ENCODE results near the gene C11orf87. TPM values are rescaled to one million over a fixed set of nuclear protein-coding genes. Genes with fewer than 3 reads are reported as not detected.

Gene C11orf87
- total RNA-seq: not detected in 2 replicates

DNA sequence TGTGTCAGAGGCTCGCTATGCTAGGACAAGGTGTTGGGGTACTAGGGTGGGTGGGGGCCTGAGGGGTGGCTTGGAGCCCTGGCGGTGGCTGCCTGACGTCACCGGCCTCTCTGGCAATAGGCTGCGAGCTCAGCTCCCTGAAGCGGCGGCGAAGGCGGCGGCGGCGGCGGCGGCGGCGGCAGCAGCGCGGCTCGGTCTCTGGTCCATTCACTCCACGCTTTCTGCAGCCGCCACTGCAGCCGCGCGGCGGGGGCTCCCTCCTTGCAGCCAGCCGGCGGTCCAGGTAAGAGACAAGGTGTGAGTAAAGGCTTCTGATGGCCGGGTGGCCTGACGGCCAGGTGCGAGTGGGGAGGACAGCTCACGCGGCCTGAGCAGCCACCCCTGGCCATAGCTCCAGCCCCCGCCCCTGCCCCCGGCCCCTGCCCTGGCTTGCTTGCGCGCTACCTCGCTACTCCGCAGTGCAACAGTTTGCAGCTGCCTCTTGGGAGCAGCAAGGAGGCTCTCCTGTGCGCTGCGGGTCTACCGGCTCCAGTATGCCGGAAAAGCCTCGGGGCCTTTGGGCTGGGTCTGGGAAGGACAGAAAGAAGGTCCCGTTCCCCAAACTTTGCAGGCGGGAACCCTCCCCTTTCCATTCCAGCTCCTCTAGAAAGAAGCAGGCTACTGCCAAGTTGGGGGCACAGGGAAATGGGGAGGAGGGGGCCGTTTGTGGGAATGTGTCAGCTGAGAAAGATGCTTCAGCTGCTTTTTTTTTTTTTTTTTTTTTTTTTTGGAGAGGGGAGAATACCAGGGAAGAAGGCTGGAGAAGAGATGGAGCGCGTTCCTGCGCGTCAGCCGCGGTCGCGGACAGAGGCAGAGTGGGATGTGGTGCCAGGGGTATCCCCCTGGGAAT lies at the start of gene C11orf87:
TSS of gene C11orf87 (plus strand) at position 210 of the 889 bp plus-strand sequence. CDS start 1,444 bp downstream, outside the sequence.

